ENCODE data around the gene ANKRD50.

DNA sequence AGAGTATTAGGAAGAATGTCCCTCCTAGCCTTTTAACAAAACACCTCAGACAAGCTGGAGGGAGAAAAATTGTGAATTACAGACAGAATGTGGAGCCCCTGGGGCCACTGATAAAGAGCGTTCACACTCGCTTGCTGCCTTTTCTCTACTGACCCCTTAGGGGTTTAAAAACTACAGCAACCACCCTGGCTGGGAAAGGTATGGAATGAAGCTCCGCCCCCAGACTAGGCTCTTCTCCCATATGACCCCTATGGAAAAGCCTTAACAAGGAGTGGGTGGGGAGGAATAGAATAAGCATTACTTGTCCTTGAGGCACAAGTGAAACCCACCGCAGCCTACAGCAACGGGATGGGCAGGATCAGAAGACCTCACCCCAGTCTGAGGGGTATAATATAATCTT is 26.3 kb downstream of the ANKRD50 start:
- TF ChIP-seq, protein P1, sequence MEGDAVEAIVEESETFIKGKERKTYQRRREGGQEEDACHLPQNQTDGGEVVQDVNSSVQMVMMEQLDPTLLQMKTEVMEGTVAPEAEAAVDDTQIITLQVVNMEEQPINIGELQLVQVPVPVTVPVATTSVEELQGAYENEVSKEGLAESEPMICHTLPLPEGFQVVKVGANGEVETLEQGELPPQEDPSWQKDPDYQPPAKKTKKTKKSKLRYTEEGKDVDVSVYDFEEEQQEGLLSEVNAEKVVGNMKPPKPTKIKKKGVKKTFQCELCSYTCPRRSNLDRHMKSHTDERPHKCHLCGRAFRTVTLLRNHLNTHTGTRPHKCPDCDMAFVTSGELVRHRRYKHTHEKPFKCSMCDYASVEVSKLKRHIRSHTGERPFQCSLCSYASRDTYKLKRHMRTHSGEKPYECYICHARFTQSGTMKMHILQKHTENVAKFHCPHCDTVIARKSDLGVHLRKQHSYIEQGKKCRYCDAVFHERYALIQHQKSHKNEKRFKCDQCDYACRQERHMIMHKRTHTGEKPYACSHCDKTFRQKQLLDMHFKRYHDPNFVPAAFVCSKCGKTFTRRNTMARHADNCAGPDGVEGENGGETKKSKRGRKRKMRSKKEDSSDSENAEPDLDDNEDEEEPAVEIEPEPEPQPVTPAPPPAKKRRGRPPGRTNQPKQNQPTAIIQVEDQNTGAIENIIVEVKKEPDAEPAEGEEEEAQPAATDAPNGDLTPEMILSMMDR (IDR thresholded peaks at IDR 0.05): no peak
- no peak for TF ChIP-seq POLR2A (IDR thresholded peaks at IDR 0.05)
